GM19193 (cell line): ENCODE data around the gene NGF.

Experiments used
- POLR2A ChIP-seq: IDR thresholded peaks from 4 replicates; pipeline ENCODE4 v1.6.1; 2011; ENCODE audit not compliant: insufficient read depth, insufficient read length; ENCODE audit errors: extremely low read depth

Gene NGF

GRCh38 chr1:115300087-115300876 lies 37.8 kb downstream of the NGF start:
- no peak for TF ChIP-seq POLR2A

GRCh38 chr1:115299266-115299665 lies 38.8 kb downstream of the NGF start:
- no peak for TF ChIP-seq POLR2A

- no peak for TF ChIP-seq POLR2A
Observed at GRCh38 chr1:115296981-115297380, 41.1 kb downstream of the NGF start.

- TF ChIP-seq POLR2A, result no peak
Observed at GRCh38 chr1:115295904-115296696, 41.9 kb downstream of the NGF start.

- no peak for TF ChIP-seq POLR2A
Observed at GRCh38 chr1:115293899-115294298, 44.1 kb downstream of the NGF start.

- TF ChIP-seq POLR2A, result no peak
Observed at GRCh38 chr1:115293006-115293405, 45.0 kb downstream of the NGF start.

- no peak for TF ChIP-seq POLR2A
Observed at GRCh38 chr1:115291741-115292140, 46.3 kb downstream of the NGF start.

GRCh38 chr1:115289940-115290339 lies 48.1 kb downstream of the NGF start:
- TF ChIP-seq POLR2A, result no peak

- no peak for TF ChIP-seq POLR2A
Observed at GRCh38 chr1:115288591-115289198, 49.4 kb downstream of the NGF start.

- no peak for TF ChIP-seq POLR2A
Observed at GRCh38 chr1:115286431-115287205, 51.4 kb downstream of the NGF start.

- TF ChIP-seq POLR2A, result no peak
Observed at GRCh38 chr1:115284209-115284608, 53.8 kb downstream of the NGF start.

GRCh38 chr1:115283681-115284146 lies 54.3 kb downstream of the NGF start:
- TF ChIP-seq POLR2A, result no peak

- TF ChIP-seq POLR2A, result no peak
Observed at GRCh38 chr1:115283249-115283648, 54.8 kb downstream of the NGF start.

- no peak for TF ChIP-seq POLR2A
Observed at GRCh38 chr1:115282807-115283208, 55.2 kb downstream of the NGF start.

- TF ChIP-seq POLR2A, result no peak
Observed at GRCh38 chr1:115281143-115281542, 56.9 kb downstream of the NGF start.
